ENCODE measurements around the gene PSORS1C2.

PSORS1C2 gene

GRCh38 chr6:31115941-31116560 is 22.8 kb downstream of the PSORS1C2 start:
- in situ Hi-C loops (cut with MboI; ENCODE audit: low sequenced_read_pairs): no loop called here

GRCh38 chr6:31114970-31115849 is 23.7 kb downstream of the PSORS1C2 start:
- in situ Hi-C loops (cut with MboI; ENCODE audit: low sequenced_read_pairs): no loop called here

DNA sequence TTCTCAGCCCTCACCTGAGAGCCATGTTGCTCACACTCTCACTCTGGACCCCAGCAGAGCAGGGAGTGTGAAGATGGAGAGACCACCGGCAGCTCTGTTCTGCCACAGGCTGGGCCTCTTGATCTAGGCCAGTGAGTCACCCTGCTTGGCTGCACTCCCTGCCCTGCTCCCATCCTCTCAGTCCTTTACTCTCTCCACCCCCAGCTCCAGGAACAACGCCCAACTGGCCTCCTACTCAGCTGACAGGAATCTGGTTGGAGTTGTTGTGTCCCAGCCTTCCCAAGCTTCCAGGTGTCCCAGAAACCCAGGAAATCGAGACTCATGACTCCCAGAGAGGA is 24.4 kb downstream of the PSORS1C2 start, which contains the start of gene PSORS1C1:
Gene PSORS1C1, plus strand, starts transcription at position 260 of the 338 bp plus-strand sequence. CDS start 14,833 bp downstream, outside the sequence.
- in situ Hi-C loops (cut with MboI; ENCODE audit: low sequenced_read_pairs): no loop called here

DNA sequence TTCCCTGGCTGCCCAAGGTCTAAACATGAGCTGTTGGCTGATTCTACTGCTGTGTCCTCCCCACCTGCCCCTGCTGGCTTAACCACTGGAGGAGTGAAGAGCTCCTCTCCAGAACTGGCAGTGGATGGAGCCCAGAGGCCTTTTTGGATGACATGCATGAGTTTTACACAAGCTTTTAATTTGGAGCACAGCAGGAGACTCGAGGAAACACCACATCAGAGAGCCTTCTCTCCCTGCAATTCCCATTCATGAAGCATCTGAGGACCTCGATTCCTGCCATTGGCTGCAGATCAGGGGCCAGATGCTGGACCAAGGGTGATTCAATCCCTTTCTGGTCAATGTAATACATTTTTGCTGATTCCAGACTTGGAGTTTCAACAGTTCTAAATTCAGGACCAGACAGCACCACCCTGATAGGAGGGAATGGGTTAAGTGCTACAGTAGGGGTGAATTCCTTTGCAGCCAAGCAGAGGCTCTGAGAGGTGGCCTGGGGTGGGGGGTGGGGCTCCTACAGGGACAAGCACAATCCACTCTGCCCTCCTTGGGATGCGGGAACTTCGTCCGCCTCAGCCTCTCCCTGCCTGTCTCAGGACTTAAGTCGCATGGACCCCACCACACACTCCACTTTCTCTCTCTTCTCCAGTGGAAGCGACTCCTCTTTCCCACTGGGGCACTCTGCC is 24.9 kb downstream of the PSORS1C2 start:
- in situ Hi-C loops (cut with MboI; ENCODE audit: low sequenced_read_pairs): no loop called here

DNA sequence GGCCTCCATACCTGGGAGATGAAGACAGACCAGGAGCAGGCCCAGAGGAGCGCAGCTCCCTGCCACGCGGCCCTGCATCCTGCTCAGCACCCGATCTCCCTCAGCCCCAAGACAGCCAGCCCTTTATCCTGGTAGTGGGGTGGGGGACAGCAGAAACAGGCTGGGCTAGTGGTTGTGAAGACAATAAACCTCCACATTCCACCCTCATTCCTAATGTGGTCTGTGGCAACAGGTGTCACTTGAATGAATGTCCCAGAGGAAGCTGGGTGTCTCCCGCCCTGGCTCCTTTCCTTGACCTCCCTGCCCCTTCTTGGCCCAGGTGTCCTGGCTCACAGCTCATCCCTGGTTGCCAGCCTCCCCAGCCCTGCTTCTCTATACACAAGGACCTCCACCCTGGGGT is 26.4 kb downstream of the PSORS1C2 start, which contains the start of gene C6orf15:
Gene C6orf15, minus strand, starts transcription at position 98 of the 400 bp plus-strand sequence. Its CDS starts 20 bp downstream, at position 78.
- in situ Hi-C loops (cut with MboI; ENCODE audit: low sequenced_read_pairs): no loop called here

- in situ Hi-C loops (cut with MboI; ENCODE audit: low sequenced_read_pairs): no loop called here
These were observed 27.2 kb downstream of the PSORS1C2 start for GRCh38 chr6:31111712-31112111.

DNA sequence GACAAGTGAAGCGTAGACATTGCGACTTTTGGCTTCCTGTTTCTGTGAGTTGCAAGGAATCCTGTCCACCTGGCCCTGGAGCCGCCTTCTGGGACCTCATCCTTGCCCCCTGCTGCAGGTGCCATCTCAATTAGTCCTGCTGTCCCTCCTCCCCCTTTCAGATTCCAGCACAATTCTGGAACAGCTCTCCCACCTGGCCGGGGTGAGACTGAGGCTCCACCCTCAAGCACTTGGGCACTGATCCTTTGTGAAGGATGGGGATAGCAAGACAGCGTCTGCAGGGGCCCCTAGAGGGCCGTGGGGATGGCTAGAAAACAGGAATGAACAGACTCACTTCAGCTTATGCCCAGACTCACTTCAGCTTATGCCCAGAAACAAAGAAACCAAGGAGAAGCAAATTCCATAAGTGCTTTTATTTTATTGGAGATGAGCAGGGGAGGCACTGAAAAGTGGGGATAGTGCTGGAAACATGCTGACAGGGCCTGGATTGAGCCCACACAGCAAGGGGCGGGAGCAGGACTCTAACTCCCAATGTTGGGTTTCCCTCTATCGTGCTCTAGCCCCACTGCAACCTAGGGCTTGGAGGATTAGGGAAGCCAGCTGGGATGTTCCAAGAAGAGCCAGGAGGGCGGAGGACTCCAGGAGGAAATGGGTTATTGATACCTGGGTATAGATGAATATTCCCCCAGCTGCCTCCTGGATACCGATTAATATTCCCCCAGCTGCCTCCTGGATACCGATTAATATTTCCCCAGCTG is 27.9 kb downstream of the PSORS1C2 start:
- in situ Hi-C loops (cut with MboI; ENCODE audit: low sequenced_read_pairs): no loop called here

DNA sequence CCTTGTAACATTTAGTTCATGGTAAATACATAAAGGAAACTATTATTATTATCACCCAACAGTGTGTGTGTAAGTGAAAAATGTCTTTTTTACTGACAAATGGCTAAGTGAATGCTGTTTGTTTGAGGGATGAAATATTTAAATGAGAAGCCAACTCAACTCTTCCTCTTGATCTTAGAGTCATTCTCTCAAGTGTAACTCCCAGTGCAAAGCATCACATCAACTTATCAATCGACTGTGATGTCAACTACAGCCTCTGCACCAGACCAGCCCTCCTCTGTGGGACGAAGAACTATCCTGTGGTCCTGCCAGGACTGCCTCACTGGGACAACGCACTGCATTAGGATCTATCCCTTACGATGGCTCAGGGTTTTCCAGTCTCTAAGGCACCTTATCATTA is 31.8 kb downstream of the PSORS1C2 start:
- in situ Hi-C loops (cut with MboI; ENCODE audit: low sequenced_read_pairs): no loop called here

DNA sequence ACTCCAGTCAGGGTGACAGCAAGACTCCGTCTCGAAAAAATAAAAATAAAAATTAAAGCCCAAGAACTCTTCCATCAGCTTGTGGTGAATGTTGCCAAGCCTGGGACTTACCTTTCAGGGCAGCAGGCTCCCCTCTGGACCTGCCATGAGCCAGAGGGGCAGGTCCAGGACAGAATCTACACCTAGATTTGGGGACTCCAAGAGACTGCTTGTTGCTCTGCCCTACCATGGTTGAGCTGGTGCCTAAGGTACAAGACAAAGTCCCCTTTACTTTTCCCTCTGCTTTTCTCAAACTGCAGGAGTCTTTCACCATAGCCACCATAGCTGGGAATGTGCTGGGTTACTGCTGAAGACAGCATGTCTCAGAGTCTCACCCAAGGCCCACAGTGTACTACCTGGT is 35.7 kb downstream of the PSORS1C2 start:
- in situ Hi-C loops (cut with MboI; ENCODE audit: low sequenced_read_pairs): no loop called here

GRCh38 chr6:31098449-31098938 is 40.4 kb downstream of the PSORS1C2 start:
- in situ Hi-C loops (cut with MboI; ENCODE audit: low sequenced_read_pairs): loop anchor here (25.0 kb wide), 2 partner anchors 186 to 611 kb away; partner anchors contain the start of genes GTF2H4, HLA-E and VARS2

- in situ Hi-C loops (cut with MboI; ENCODE audit: low sequenced_read_pairs): loop anchor here (25.0 kb wide), 2 partner anchors 184 to 609 kb away; partner anchors contain the start of genes GTF2H4, HLA-E and VARS2
These were observed 42.2 kb downstream of the PSORS1C2 start for GRCh38 chr6:31096656-31097055.

DNA sequence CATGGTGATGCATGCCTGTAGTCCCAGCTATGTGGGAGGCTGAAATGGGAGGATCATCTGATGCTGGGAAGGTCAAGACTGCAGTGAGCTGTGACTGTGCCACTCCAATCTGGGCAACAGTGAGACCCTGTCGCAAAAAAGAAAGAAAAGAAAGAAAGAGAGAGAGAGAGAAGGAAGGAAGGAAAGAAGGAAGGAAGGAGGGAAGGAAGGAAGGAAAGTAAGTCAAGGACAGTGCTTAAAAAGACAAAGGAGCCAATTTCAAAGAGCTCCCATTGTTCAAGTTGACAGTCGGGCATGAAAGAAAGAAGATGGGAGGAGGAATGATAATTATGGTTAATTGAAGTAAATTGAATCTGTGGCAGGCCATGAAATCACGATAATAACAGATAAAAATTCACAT is 42.7 kb downstream of the PSORS1C2 start:
- in situ Hi-C loops (cut with MboI; ENCODE audit: low sequenced_read_pairs): loop anchor here (25.0 kb wide), 2 partner anchors 184 to 609 kb away; partner anchors contain the start of genes GTF2H4, HLA-E and VARS2

DNA sequence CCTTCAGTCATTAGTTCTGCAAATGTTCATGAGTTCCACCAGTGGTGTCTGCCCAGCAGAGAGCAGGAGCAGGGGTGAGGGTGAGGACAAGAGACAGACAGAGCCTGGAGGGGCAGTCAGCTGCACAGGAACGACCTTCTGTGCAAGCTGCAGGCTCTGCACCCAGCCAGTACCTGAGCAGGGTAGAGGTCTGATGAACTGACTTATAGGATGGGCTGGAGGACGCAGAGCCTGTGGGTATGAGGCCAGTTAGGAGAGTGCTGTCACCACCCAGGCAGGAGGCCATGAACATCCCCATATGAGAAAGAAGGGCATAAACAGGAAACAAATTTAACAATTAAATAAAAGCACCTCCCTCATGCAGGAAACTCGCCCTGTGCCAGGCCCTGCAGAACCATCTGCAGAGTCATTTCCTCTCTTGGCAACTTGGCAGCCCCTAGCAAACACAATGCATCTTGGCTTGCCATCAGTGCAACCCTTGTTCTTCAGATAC is 44.4 kb downstream of the PSORS1C2 start:
- in situ Hi-C loops (cut with MboI; ENCODE audit: low sequenced_read_pairs): loop anchor here (25.0 kb wide), 2 partner anchors 182 to 607 kb away; partner anchors contain the start of genes GTF2H4, HLA-E and VARS2

DNA sequence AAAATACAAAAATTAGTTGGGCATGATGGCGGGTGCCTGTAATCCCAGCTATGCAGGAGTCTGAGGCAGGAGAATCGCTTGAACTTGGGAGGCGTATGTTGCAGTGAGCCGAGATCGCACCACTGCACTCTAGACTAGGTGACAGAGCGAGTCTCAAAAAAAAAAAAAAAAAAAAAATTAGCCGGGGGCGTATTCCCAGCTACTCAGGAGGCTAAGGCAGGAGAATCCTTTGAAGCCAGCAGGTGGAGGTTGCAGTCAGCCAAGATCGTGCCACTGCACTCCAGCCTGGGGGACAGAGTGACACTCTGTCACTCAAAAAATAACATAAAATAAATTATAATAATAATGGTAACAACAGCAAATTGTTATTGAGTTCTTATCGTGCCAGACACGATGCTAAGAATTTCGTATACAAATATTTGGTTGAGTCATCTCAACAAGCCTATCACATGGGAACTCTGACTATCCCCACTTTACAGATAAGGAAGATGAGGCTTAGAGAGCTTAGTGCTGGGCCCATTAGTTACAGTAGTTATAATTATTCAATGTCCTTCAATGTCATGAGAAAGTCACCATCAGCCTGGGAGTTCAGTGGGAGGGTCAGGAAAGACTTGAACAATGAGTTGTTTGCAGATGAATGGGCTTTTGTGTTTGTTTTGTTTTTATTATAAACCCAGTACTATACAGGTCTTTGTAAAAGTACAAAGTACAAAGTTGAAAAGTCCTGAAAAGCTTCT is 45.9 kb downstream of the PSORS1C2 start:
- in situ Hi-C loops (cut with MboI; ENCODE audit: low sequenced_read_pairs): loop anchor here (25.0 kb wide), 2 partner anchors 181 to 606 kb away; partner anchors contain the start of genes GTF2H4, HLA-E and VARS2

GRCh38 chr6:31092238-31092637 is 46.6 kb downstream of the PSORS1C2 start:
- in situ Hi-C loops (cut with MboI; ENCODE audit: low sequenced_read_pairs): loop anchor here (25.0 kb wide), 2 partner anchors 180 to 605 kb away; partner anchors contain the start of genes GTF2H4, HLA-E and VARS2

GRCh38 chr6:31091680-31092079 is 47.2 kb downstream of the PSORS1C2 start:
- in situ Hi-C loops (cut with MboI; ENCODE audit: low sequenced_read_pairs): loop anchor here (25.0 kb wide), 2 partner anchors 179 to 604 kb away; partner anchors contain the start of genes GTF2H4, HLA-E and VARS2

DNA sequence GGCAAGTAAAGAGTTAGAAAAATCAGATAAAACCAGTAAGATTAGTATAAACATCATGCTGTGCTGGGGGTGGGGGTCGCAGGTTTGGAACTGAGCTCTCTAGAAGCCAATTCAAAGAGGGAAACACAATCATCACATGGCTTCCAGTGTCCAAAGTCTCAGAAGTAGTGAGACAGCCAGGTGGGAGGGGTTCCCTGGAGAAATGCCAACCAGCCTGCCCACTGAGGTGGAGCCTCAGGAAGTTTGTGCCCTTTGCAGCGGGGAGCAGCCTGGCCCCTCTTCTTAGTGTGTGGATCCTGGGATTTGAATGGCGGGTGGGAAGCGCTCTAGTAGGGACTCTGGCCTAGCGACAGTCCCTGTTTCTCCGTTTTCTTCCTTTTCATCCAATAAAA is 47.9 kb downstream of the PSORS1C2 start:
- in situ Hi-C loops (cut with MboI; ENCODE audit: low sequenced_read_pairs): loop anchor here (25.0 kb wide), 2 partner anchors 179 to 604 kb away; partner anchors contain the start of genes GTF2H4, HLA-E and VARS2

DNA sequence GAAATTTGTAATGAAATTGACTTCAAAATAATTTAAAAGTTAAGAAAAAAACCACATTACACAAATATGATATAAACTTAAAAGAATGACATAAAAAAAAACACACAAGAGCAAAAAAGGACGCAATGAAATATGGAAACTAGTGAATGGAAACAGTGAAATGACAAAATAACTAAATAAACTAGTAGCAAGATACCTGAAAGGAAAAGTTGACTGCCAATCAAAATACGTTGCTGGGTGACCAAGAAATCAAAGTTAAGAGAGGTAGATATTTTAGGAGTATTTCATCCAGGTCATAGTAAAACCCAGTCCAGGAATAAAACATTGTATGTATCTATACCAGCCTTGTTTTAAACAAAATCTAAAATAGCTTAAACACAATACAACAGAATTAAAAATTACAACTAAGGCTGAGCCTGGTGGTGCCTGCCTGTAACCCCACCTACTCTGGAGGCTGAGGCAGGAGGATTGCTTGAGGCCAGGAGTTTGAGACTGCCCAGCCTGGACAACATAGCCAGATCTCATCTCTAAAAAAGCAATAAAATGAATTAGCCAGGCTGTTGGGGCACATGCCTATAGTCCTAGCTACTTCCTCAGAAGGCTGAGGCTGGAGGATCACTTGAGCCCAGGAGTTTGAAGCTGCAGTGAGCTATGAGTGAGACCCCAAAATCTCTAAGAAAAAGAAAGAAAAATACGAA is 48.4 kb downstream of the PSORS1C2 start:
- in situ Hi-C loops (cut with MboI; ENCODE audit: low sequenced_read_pairs): loop anchor here (25.0 kb wide), 2 partner anchors 178 to 603 kb away; partner anchors contain the start of genes GTF2H4, HLA-E and VARS2
